GM12878 (cell line): ENCODE measurements around the gene C1QB. TPM values are rescaled to one million over a fixed set of nuclear protein-coding genes. Genes with fewer than 3 reads are reported as not detected.

Experiments used
- ATAC-seq: fragments of 200-7000 bp; cut with Tn5 transposase; 3 replicates; pipeline ENCODE4 v1.9.1; 2020; ENCODE audit warnings: mild to moderate bottlenecking, moderate library complexity
- BruUV-seq: library from RNA; stranded (reverse); fragments of 400-500 nt; replicated peaks from 2 replicates; lab custom pipeline; 2021; lab: Mats Ljungman, UMichigan
- CTCF ChIA-PET: fragments of 300-600 bp; sonication (Branson Sonifier 250); formaldehyde crosslinking; extraction: SDS; loops from one replicate; lab custom pipeline; 2021; ENCODE audit warnings: inconsistent platforms; lab: Yijun Ruan, JAX
- POLR2A ChIA-PET: fragments of 350-600 bp; formaldehyde crosslinking; extraction: SDS; loops from one replicate; lab custom pipeline; 2021; ENCODE audit warnings: inconsistent platforms; lab: Charles Lee
- RAD21 ChIA-PET: fragments of 300-600 bp; sonication (Branson Sonifier 250); formaldehyde crosslinking; loops from one replicate; lab custom pipeline; 2023; ENCODE audit warnings: antibody characterized with exemption; ENCODE audit not compliant: unreplicated experiment; lab: Charles Lee
- SMC1A ChIA-PET: fragments of 300-600 bp; sonication (Branson Sonifier 250); formaldehyde crosslinking; loops from one replicate; lab custom pipeline; 2023; ENCODE audit not compliant: unreplicated experiment, uncharacterized antibody; lab: Charles Lee
- DNase-seq: peaks from one replicate; pipeline ENCODE4 v3.0.0-alpha.2; 2011; ENCODE audit warnings: low read depth, low spot score
- FAIRE-seq: peaks from 3 replicates; lab custom pipeline; 2011; peaks lifted over from hg19 to GRCh38; lab: Jason Lieb, UNC
- H2AFZ ChIP-seq: 2 replicates; pipeline ENCODE4 v1.6.0; 2011; ENCODE audit warnings: low read depth, low read length, control low read depth; ENCODE audit not compliant: control insufficient read depth
- H3K27ac ChIP-seq: 2 replicates; pipeline ENCODE4 v1.5.1; 2011; ENCODE audit warnings: control low read depth; ENCODE audit not compliant: control insufficient read depth, insufficient read depth
- H3K27me3 ChIP-seq, 2 experiments: replicated peaks in 1 of 2; 2 replicates each; pipeline versions ENCODE4 v1.6.0 to v1.6.1; 2011; ENCODE audit warnings: low read length in 1 of 2; ENCODE audit not compliant: control insufficient read depth in 2 of 2, insufficient read depth in 2 of 2
- H3K36me3 ChIP-seq, 2 experiments: 2 replicates each; pipeline ENCODE4 v1.5.1; 2011; ENCODE audit warnings: low read length in 1 of 2; ENCODE audit not compliant: control insufficient read depth in 2 of 2, insufficient read depth in 2 of 2
- H3K4me1 ChIP-seq: 2 replicates; pipeline ENCODE4 v1.6.1; 2011; ENCODE audit warnings: mild to moderate bottlenecking, low read length, moderate library complexity, mixed read lengths; ENCODE audit not compliant: control insufficient read depth, insufficient read depth
- H3K4me2 ChIP-seq: 2 replicates; pipeline ENCODE4 v1.6.0; 2011; ENCODE audit warnings: control low read depth; ENCODE audit not compliant: control insufficient read depth, insufficient read depth
- H3K4me3 ChIP-seq: fragments of 200-600 bp; sonication (generic); 2 replicates; pipeline ENCODE4 v1.5.1; 2016
- H3K79me2 ChIP-seq: 2 replicates; pipeline ENCODE4 v1.6.0; 2011; ENCODE audit warnings: low read length; ENCODE audit not compliant: control insufficient read depth, insufficient read depth
- H3K9ac ChIP-seq: 2 replicates; pipeline ENCODE4 v1.8.0; 2011; ENCODE audit warnings: low read length, control low read depth, mixed read lengths; ENCODE audit not compliant: control insufficient read depth, insufficient read depth
- H3K9me3 ChIP-seq: replicated peaks from 3 replicates; pipeline ENCODE4 v1.5.1; 2011; ENCODE audit warnings: mild to moderate bottlenecking, low read length; ENCODE audit not compliant: control insufficient read depth, insufficient read depth
- H4K20me1 ChIP-seq: 2 replicates; pipeline ENCODE4 v1.6.0; 2011; ENCODE audit not compliant: control insufficient read depth, insufficient read depth
- ATF7 ChIP-seq: fragments of 450-650 bp; IDR thresholded peaks from 2 replicates; pipeline ENCODE4 v1.6.1; 2016; ENCODE audit warnings: low read depth, mild to moderate bottlenecking
- BCLAF1 ChIP-seq: fragments of 450-650 bp; IDR thresholded peaks from 2 replicates; pipeline ENCODE4 v1.6.1; 2017; ENCODE audit warnings: antibody characterized with exemption, mild to moderate bottlenecking, moderate library complexity
- HCFC1 ChIP-seq: fragments of 150-350 bp; IDR thresholded peaks from 2 replicates; pipeline ENCODE4 v1.6.1; 2014; ENCODE audit warnings: low read length
- HDAC6 ChIP-seq: fragments of 200-600 bp; sonication (generic); IDR thresholded peaks from one replicate; pipeline ENCODE4 v1.8.0; 2017; ENCODE audit warnings: antibody characterized with exemption; ENCODE audit not compliant: unreplicated experiment
- MEF2A ChIP-seq: IDR thresholded peaks from 2 replicates; pipeline ENCODE4 v1.6.1; 2011; ENCODE audit warnings: low read depth, mild to moderate bottlenecking, low read length, moderate library complexity; ENCODE audit not compliant: insufficient read depth
- MXI1 ChIP-seq: fragments of 150-350 bp; IDR thresholded peaks from 2 replicates; pipeline ENCODE4 v1.6.1; 2011; ENCODE audit warnings: low read depth, mild to moderate bottlenecking, inconsistent platforms, low read length, improper control_type of control experiment
- NBN ChIP-seq: fragments of 450-650 bp; IDR thresholded peaks from 2 replicates; pipeline ENCODE4 v1.6.1; 2016
- NR2C1 ChIP-seq: fragments of 450-650 bp; IDR thresholded peaks from 2 replicates; pipeline ENCODE4 v1.6.1; 2017; ENCODE audit warnings: antibody characterized with exemption, mild to moderate bottlenecking, moderate library complexity
- POLR2A ChIP-seq: IDR thresholded peaks from 2 replicates; pipeline ENCODE4 v1.6.1; 2011; ENCODE audit warnings: low read depth, mild to moderate bottlenecking, low read length
- POLR2AphosphoS2 ChIP-seq: IDR thresholded peaks from 2 replicates; pipeline ENCODE4 v1.6.1; 2011; ENCODE audit warnings: low read depth, mild to moderate bottlenecking, low read length, improper control_type of control experiment, moderate library complexity
- SMARCA5 ChIP-seq: fragments of 450-650 bp; IDR thresholded peaks from 2 replicates; pipeline ENCODE4 v1.6.1; 2017; ENCODE audit warnings: mild to moderate bottlenecking
- SMC3 ChIP-seq: IDR thresholded peaks from 2 replicates; pipeline ENCODE4 v1.6.1; 2011; ENCODE audit warnings: low read length, improper control_type of control experiment, borderline replicate concordance
- SREBF1 ChIP-seq: IDR thresholded peaks from 2 replicates; pipeline ENCODE4 v1.6.1; 2012; ENCODE audit warnings: mild to moderate bottlenecking, low read length
- STAT3 ChIP-seq: IDR thresholded peaks from 2 replicates; pipeline ENCODE4 v1.6.1; 2011; ENCODE audit warnings: low read depth, low read length, improper control_type of control experiment
- USF1 ChIP-seq: IDR thresholded peaks from 2 replicates; pipeline ENCODE4 v1.6.1; 2011; ENCODE audit warnings: borderline replicate concordance, low read depth, mild to moderate bottlenecking, moderate library complexity, mixed read lengths, low read length; ENCODE audit not compliant: insufficient read depth; ENCODE audit errors: extremely low read length
- ZNF207 ChIP-seq: fragments of 450-650 bp; IDR thresholded peaks from 2 replicates; pipeline ENCODE4 v1.6.1; 2014; ENCODE audit warnings: antibody characterized with exemption, mild to moderate bottlenecking, borderline replicate concordance
- WGBS: methylation state at CpG from one replicate; pipeline ENCODE4 v1.1.6; 2016; ENCODE audit warnings: low lambda C conversion rate; ENCODE audit not compliant: insufficient replicate concordance, insufficient coverage; ENCODE audit errors: missing lambda C conversion rate; 5-methylcytosine and 5-hydroxymethylcytosine counted together
- in situ Hi-C: fragments of 300-500 bp; cut with MboI; formaldehyde crosslinking; loops from 9 replicates; pipeline ENCODE4 v1.14.3; 2018; ENCODE audit warnings: mixed read lengths
- intact Hi-C: fragments of 100-400 bp; cut with micrococcal nuclease; formaldehyde crosslinking; loops from one replicate; pipeline ENCODE4 v1.14.2; 2022; ENCODE audit not compliant: unreplicated experiment
- polyA plus RNA-seq, 11 experiments: library from polyadenylated mRNA; depleted of rRNA in 4 of 11; unstranded in 6 of 11; stranded (reverse) in 5 of 11; fragments of >200 nt; fragmentation: Nextera tagmentation in 4 of 11; fragmentation: Illumina TruSeq in 1 of 11; extraction: Ambion mirVana in 4 of 11; extraction: Trizol in 1 of 11; gene quantifications; 1 replicate in 1 of 11; 2 replicates in 10 of 11; pipeline versions ENCODE4 v1.2.1 to v1.2.3, GENCODE V29; 2011 to 2016; ENCODE audit warnings: inconsistent platforms in 2 of 11, missing spikeins in 2 of 11, low read depth in 1 of 11
- total RNA-seq, 4 experiments: library from RNA; depleted of rRNA in 3 of 4; stranded (reverse); fragments of >200 nt in 3 of 4; fragmentation: Illumina TruSeq in 1 of 4; extraction: Trizol in 1 of 4; gene quantifications; 2 replicates each; pipeline versions ENCODE4 v1.2.1 to v1.2.3, GENCODE V29; 2013 to 2021

C1QB gene
- total and polyA plus RNA-seq, 10 of the 15 experiments (the other 5 are each of a cell fraction or from before 2014, with no cell fraction given) = 0.62 TPM; not detected in 9

GRCh38 chr1:22710701-22711049, 57.6 kb downstream of the C1QB start, which contains the start of gene EPHB2:
TSS of gene EPHB2 (plus strand) at chr1:22710839. CDS start at chr1:22710983, 144 bp downstream.
- H3K4me2 ChIP-seq = peak within 1 kb of the TSS; percentile 90; the same call in 1 of the 2 replicates
- SMC1A ChIA-PET = no interaction called here
- no peaks in the 10 kb centered on the region for H3K79me2 ChIP-seq
- in situ Hi-C loops = no loop called here
- DNase-seq (no peak), ATAC-seq (no peak), FAIRE-seq (no peak)
- 0 out of 2 replicates have a peak within 1 kb of the TSS, but pooled peaks have one; percentile 32 for H3K4me3 ChIP-seq
- no peak for TF ChIP-seq ATF7
- peak; percentile 52; the same call in 1 of the 2 replicates for TF ChIP-seq POLR2A
- H3K9me3 ChIP-seq = no peaks in the 10 kb centered on the region
- no peaks in the 10 kb centered on the region for H4K20me1 ChIP-seq
- peaks cover 3 to 21% of the 10 kb centered on the region in 2 experiments for H3K27me3 ChIP-seq
- intact Hi-C loops = no loop called here
- RAD21 ChIA-PET = no interaction called here
- CTCF ChIA-PET = no interaction called here
- no TSS peak for BruUV-seq
- WGBS = under 1% methylated on average over 23 of the region's 55 CpGs
- H3K27ac ChIP-seq = no peak within 1 kb of the TSS
- H3K36me3 ChIP-seq = no peaks in the 10 kb centered on the region
- no peak within 1 kb of the TSS for H3K9ac ChIP-seq
- H3K4me1 ChIP-seq = peaks cover 29% of the 10 kb centered on the region
- no peak within 1 kb of the TSS; the same call in 1 of the 2 replicates for H2AFZ ChIP-seq
- POLR2A ChIA-PET = no interaction called here

GRCh38 chr1:22711071-22711470, 58.0 kb downstream of the C1QB start:
- Histone ChIP-seq H3K4me1 (peaks cover 29% of the 10 kb centered on the region), H3K27ac (no peak overlapping the region), H3K4me2 (no peak overlapping the region), H3K4me3 (no peak overlapping the region), H2AFZ (no peak overlapping the region), H3K9ac (no peak overlapping the region), H3K9me3 (no peaks in the 10 kb centered on the region), H3K36me3 (no peaks in the 10 kb centered on the region), H3K79me2 (no peaks in the 10 kb centered on the region), H4K20me1 (no peaks in the 10 kb centered on the region), H3K27me3 (peaks cover 3 to 21% of the 10 kb centered on the region in 2 experiments)
- no peak for ATAC-seq
- intact Hi-C loops = no loop called here
- under 1% methylated on average over 20 of the region's 60 CpGs for WGBS
- ChIA-PET RAD21 (no interaction called here), CTCF (interaction anchor here (1.1 kb wide), 1 partner anchor 13 kb away, joined by 3 read pairs; no protein-coding TSS in a partner anchor), SMC1A (no interaction called here), POLR2A (no interaction called here)
- DNase-seq = no peak
- FAIRE-seq = no peak
- BruUV-seq = no TSS peak
- in situ Hi-C loops = no loop called here
- TF ChIP-seq SREBF1 = no peak
- no peak for TF ChIP-seq NBN
- TF ChIP-seq STAT3 = no peak
- TF ChIP-seq SMC3 = no peak
- no peak for TF ChIP-seq BCLAF1
- TF ChIP-seq SMARCA5 = no peak
- no peak for TF ChIP-seq ZNF207
- no peak for TF ChIP-seq HDAC6
- TF ChIP-seq MEF2A = no peak
- TF ChIP-seq POLR2AphosphoS2 = no peak
- TF ChIP-seq MXI1 = no peak
- no peak for TF ChIP-seq USF1
- TF ChIP-seq NR2C1 = no peak
- no peak for TF ChIP-seq HCFC1
